Testis (tissue), 3 donors: Measurements from ENCODE around the gene ROR2. TPM values are rescaled to one million over a fixed set of nuclear protein-coding genes. Genes with fewer than 3 reads are reported as not detected.

Source experiments
- DNase-seq: peaks from one replicate; pipeline ENCODE4 v3.0.0-alpha.2; 2019
- H3K27ac ChIP-seq, 2 donors: fragments of 200-600 bp; sonication (generic); one replicate each; pipeline ENCODE4 v1.5.1; 2019
- H3K27me3 ChIP-seq: fragments of 200-600 bp; sonication (generic); one replicate; pipeline ENCODE4 v1.5.1; 2019
- H3K36me3 ChIP-seq: fragments of 200-600 bp; sonication (generic); one replicate; pipeline ENCODE4 v1.5.1; 2017; ENCODE audit warnings: low read depth; ENCODE audit errors: missing control alignments
- H3K4me1 ChIP-seq: fragments of 200-600 bp; sonication (generic); one replicate; pipeline ENCODE4 v1.5.1; 2019
- H3K4me3 ChIP-seq, 2 donors: fragments of 200-600 bp; sonication (generic); one replicate each; pipeline ENCODE4 v1.5.1; 2017 to 2019
- H3K9me3 ChIP-seq: fragments of 200-600 bp; sonication (generic); one replicate; pipeline ENCODE4 v1.5.1; 2017
- CTCF ChIP-seq, 3 experiments: fragments of 450-650 bp in 2 of 3; fragments of 200-600 bp in 1 of 3; sonication (generic) in 1 of 3; IDR thresholded peaks; one replicate each; pipeline ENCODE4 v1.5.1; 2016 to 2019; ENCODE audit warnings: antibody characterized with exemption in 3 of 3, mild to moderate bottlenecking in 2 of 3, moderate library complexity in 1 of 3
- POLR2A ChIP-seq: fragments of 450-650 bp; IDR thresholded peaks from one replicate; pipeline ENCODE4 v1.6.1; 2017; ENCODE audit warnings: antibody characterized with exemption, mild to moderate bottlenecking, moderate library complexity
- WGBS, 2 donors: methylation state at CpG; one replicate each; pipeline ENCODE4 v1.1.5; 2018; 5-methylcytosine and 5-hydroxymethylcytosine counted together
- intact Hi-C: fragments of 100-400 bp; cut with DNase I; formaldehyde crosslinking; loops from one replicate; pipeline ENCODE4 v1.15.1; 2023; ENCODE audit warnings: low total_unique reads
- polyA plus RNA-seq: library from polyadenylated mRNA; stranded (reverse); fragments of 350-450 nt; fragmentation: Illumina TruSeq; extraction: RNeasy Lipid Tissue Mini Kit (QIAGEN cat#74804); gene quantifications from one replicate; pipeline ENCODE4 v1.2.3, GENCODE V29; 2014; ENCODE audit warnings: low read depth, low replicate concordance; ENCODE audit not compliant: insufficient read depth
- total RNA-seq, 2 donors: library from RNA; depleted of rRNA; stranded (reverse); fragments of >200 nt; gene quantifications; one replicate each; pipeline ENCODE4 v1.2.3, GENCODE V29; 2016

The ROR2 gene
- total and polyA plus RNA-seq, 3 donors from 2014 or later = 11.5 to 16.5 (median 12.3) TPM

- Histone ChIP-seq H3K9me3 (no peaks in the 10 kb centered on the region), H3K4me1 (no peaks in the 10 kb centered on the region), H3K4me3 (no peak overlapping the region), H3K27me3 (no peaks in the 10 kb centered on the region), H3K27ac (no peak overlapping the region), H3K36me3 (no peaks in the 10 kb centered on the region)
- TF ChIP-seq POLR2A (no peak), CTCF (IDR thresholded peaks at IDR 0.05) (no peak)
- no peak for DNase-seq
- intact Hi-C loops = no loop called here
- 84 to 89% methylated on average over 7 of the region's 7 CpGs for WGBS, 2 donors
Measured at GRCh38 chr9:91533382-91533781, 416.6 kb downstream of the ROR2 start.

GRCh38 chr9:91532325-91532724, 417.7 kb downstream of the ROR2 start:
- no peak for DNase-seq
- no peaks in the 10 kb centered on the region for H3K9me3 ChIP-seq
- H3K4me1 ChIP-seq = no peaks in the 10 kb centered on the region
- no peak overlapping the region for H3K27ac ChIP-seq
- H3K36me3 ChIP-seq = no peaks in the 10 kb centered on the region
- H3K27me3 ChIP-seq = no peaks in the 10 kb centered on the region
- 83 to 84% methylated on average over 3 of the region's 3 CpGs for WGBS, 2 donors
- intact Hi-C loops = no loop called here
- no peak overlapping the region for H3K4me3 ChIP-seq
- no peak for TF ChIP-seq POLR2A
- no peak for TF ChIP-seq CTCF (IDR thresholded peaks at IDR 0.05)

GRCh38 chr9:91530829-91531228, 419.2 kb downstream of the ROR2 start:
- 34 to 51% methylated on average over 2 of the region's 2 CpGs for WGBS, 2 donors
- no peaks in the 10 kb centered on the region for H3K36me3 ChIP-seq
- no peak overlapping the region for H3K4me3 ChIP-seq
- no peaks in the 10 kb centered on the region for H3K27me3 ChIP-seq
- H3K9me3 ChIP-seq = no peaks in the 10 kb centered on the region
- no peak for DNase-seq
- intact Hi-C loops = no loop called here
- TF ChIP-seq CTCF (IDR thresholded peaks at IDR 0.05) = no peak
- TF ChIP-seq POLR2A = no peak
- no peak overlapping the region for H3K27ac ChIP-seq
- no peaks in the 10 kb centered on the region for H3K4me1 ChIP-seq

GRCh38 chr9:91522481-91522880, 427.5 kb downstream of the ROR2 start:
- Histone ChIP-seq H3K9me3 (no peaks in the 10 kb centered on the region), H3K4me3 (no peak overlapping the region), H3K36me3 (no peaks in the 10 kb centered on the region), H3K27ac (no peak overlapping the region), H3K27me3 (no peaks in the 10 kb centered on the region), H3K4me1 (no peaks in the 10 kb centered on the region)
- no peak for TF ChIP-seq CTCF (IDR thresholded peaks at IDR 0.05)
- no peak for TF ChIP-seq POLR2A
- intact Hi-C loops = no loop called here
- no peak for DNase-seq
- WGBS, 2 donors = 50 to 71% methylated on average over 1 of the region's 1 CpG

GRCh38 chr9:91519520-91520277, 430.3 kb downstream of the ROR2 start:
- no peaks in the 10 kb centered on the region for H3K9me3 ChIP-seq
- no peak for DNase-seq
- no peaks in the 10 kb centered on the region for H3K4me1 ChIP-seq
- no peak overlapping the region for H3K27ac ChIP-seq
- H3K27me3 ChIP-seq = no peaks in the 10 kb centered on the region
- intact Hi-C loops = no loop called here
- TF ChIP-seq POLR2A (no peak), CTCF (IDR thresholded peaks at IDR 0.05) (no peak)
- H3K36me3 ChIP-seq = no peaks in the 10 kb centered on the region
- H3K4me3 ChIP-seq = no peak overlapping the region
- WGBS, 2 donors = 85 to 86% methylated on average over 2 of the region's 2 CpGs
